Parathyroid adenoma (tissue), 2 donors: ENCODE measurements around the gene MEF2C.

Source experiments
- H2AFZ ChIP-seq: fragments of 300-600 bp; sonication (generic); one replicate; pipeline ENCODE4 v1.7.0; 2017; ENCODE audit warnings: antibody characterized with exemption, mild to moderate bottlenecking
- H3K27ac ChIP-seq: fragments of 300-600 bp; sonication (generic); one replicate; pipeline ENCODE4 v1.7.0; 2017
- H3K27me3 ChIP-seq: fragments of 300-600 bp; sonication (generic); one replicate; pipeline ENCODE4 v1.7.0; 2017; ENCODE audit warnings: low read length; ENCODE audit not compliant: control insufficient read depth, insufficient read depth
- H3K36me3 ChIP-seq: fragments of 300-600 bp; sonication (generic); one replicate; pipeline ENCODE4 v1.7.0; 2017; ENCODE audit warnings: low read length; ENCODE audit not compliant: control insufficient read depth, insufficient read depth
- H3K4me1 ChIP-seq: fragments of 300-600 bp; sonication (generic); one replicate; pipeline ENCODE4 v1.7.0; 2017; ENCODE audit warnings: control low read depth
- H3K4me2 ChIP-seq: fragments of 300-600 bp; sonication (generic); one replicate; pipeline ENCODE4 v1.7.0; 2017; ENCODE audit warnings: low read length
- H3K4me3 ChIP-seq: fragments of 300-600 bp; sonication (generic); one replicate; pipeline ENCODE4 v1.7.0; 2017; ENCODE audit warnings: low read depth, low read length
- H3K79me2 ChIP-seq: fragments of 300-600 bp; sonication (generic); one replicate; pipeline ENCODE4 v1.7.0; 2017; ENCODE audit warnings: control low read depth
- H3K9ac ChIP-seq: fragments of 300-600 bp; sonication (generic); one replicate; pipeline ENCODE4 v1.7.0; 2017; ENCODE audit warnings: mild to moderate bottlenecking
- H3K9me3 ChIP-seq: fragments of 300-600 bp; sonication (generic); one replicate; pipeline ENCODE4 v1.7.0; 2017; ENCODE audit warnings: low read length; ENCODE audit not compliant: control insufficient read depth
- TF ChIP-seq, protein P1 (sequence below): fragments of 300-600 bp; sonication (generic); IDR thresholded peaks from one replicate; pipeline ENCODE4 v1.7.0; 2017; ENCODE audit warnings: antibody characterized with exemption, mild to moderate bottlenecking
- donor health status: primary hyperparathyroidism.

Gene MEF2C

DNA sequence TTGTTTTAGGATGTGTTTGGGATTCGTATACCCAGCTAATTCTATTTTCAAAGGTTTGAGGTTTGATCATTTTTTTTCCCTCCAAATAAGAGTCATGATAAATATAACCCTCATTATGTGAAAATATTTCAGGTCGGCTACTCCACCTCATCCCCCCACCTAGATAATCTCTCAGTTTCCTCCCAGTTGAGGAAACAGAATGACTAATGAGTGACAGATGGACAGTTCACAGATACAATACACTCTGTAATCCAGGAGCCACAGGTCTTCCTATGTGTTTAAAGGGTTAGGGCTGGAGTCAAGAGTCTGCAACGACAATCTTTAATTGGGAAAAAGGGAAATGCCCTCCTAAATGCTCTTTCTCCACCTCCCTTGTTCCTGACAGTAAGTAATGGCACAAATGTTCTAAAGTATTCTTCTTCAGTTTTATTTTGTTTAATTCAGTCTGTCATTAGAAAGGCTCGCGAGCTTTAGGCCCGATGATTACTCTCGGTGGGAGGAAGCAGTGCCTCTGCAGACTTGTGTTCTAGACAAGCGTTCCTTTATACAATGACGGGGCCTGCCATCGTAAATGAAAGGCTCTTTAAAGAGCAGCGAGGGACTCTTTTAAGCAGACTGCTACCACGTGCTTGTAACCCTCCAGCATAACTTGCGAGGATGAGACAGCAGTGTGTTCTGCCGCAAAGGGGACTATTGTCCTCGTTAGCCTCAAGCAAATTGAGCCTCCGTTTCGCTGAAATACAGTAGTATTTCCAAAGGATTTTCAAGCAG is 69.0 kb downstream of the MEF2C start:
- TF ChIP-seq, protein P1, sequence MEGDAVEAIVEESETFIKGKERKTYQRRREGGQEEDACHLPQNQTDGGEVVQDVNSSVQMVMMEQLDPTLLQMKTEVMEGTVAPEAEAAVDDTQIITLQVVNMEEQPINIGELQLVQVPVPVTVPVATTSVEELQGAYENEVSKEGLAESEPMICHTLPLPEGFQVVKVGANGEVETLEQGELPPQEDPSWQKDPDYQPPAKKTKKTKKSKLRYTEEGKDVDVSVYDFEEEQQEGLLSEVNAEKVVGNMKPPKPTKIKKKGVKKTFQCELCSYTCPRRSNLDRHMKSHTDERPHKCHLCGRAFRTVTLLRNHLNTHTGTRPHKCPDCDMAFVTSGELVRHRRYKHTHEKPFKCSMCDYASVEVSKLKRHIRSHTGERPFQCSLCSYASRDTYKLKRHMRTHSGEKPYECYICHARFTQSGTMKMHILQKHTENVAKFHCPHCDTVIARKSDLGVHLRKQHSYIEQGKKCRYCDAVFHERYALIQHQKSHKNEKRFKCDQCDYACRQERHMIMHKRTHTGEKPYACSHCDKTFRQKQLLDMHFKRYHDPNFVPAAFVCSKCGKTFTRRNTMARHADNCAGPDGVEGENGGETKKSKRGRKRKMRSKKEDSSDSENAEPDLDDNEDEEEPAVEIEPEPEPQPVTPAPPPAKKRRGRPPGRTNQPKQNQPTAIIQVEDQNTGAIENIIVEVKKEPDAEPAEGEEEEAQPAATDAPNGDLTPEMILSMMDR = no peak
- H3K27ac ChIP-seq = no peak overlapping the region
- no peak overlapping the region for H3K4me3 ChIP-seq

GRCh38 chr5:88813244-88813643 is 69.7 kb downstream of the MEF2C start:
- TF ChIP-seq, protein P1 = no peak
- Histone ChIP-seq H3K79me2 (no peaks in the 10 kb centered on the region), H2AFZ (no peak overlapping the region), H3K4me2 (no peak overlapping the region), H3K36me3 (no peaks in the 10 kb centered on the region), H3K27ac (no peak overlapping the region), H3K9ac (no peak overlapping the region), H3K27me3 (no peaks in the 10 kb centered on the region), H3K9me3 (no peaks in the 10 kb centered on the region), H3K4me3 (no peak overlapping the region), H3K4me1 (no peaks in the 10 kb centered on the region)

More for the DNA sequence above, 69.0 kb downstream of the MEF2C start:
- Histone ChIP-seq H3K27me3 (no peaks in the 10 kb centered on the region), H3K9ac (no peak overlapping the region), H2AFZ (no peak overlapping the region), H3K79me2 (no peaks in the 10 kb centered on the region), H3K9me3 (no peaks in the 10 kb centered on the region), H3K36me3 (no peaks in the 10 kb centered on the region), H3K4me1 (no peaks in the 10 kb centered on the region), H3K4me2 (no peak overlapping the region)

- no peaks in the 10 kb centered on the region for H3K79me2 ChIP-seq
- H3K9ac ChIP-seq = no peak overlapping the region
- H2AFZ ChIP-seq = no peak overlapping the region
- H3K4me1 ChIP-seq = no peaks in the 10 kb centered on the region
- no peak overlapping the region for H3K27ac ChIP-seq
- H3K27me3 ChIP-seq = no peaks in the 10 kb centered on the region
- TF ChIP-seq, protein P1 = no peak
- H3K36me3 ChIP-seq = no peaks in the 10 kb centered on the region
- H3K9me3 ChIP-seq = no peaks in the 10 kb centered on the region
- H3K4me3 ChIP-seq = no peak overlapping the region
- H3K4me2 ChIP-seq = no peak overlapping the region
Measured at GRCh38 chr5:88808153-88808552, 74.8 kb downstream of the MEF2C start.

DNA sequence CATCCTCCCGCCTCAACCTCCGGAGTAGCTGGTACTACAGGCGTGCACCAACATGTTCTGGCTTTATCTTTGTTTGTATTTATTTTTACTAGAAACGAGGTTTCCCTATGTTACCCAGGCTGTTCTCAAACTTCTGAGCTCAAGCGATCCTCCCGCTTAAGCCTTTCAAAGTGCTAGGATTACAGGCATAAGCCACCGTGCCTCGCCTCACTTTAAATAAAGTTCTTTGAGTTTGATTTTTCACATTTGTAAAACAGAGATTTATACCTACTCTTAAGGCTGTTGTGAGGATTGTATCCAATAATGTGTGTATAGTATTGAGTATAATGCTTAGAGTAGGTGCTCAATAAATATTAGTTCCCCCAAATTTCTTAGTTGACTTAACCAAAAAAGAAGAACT is 75.7 kb downstream of the MEF2C start:
- TF ChIP-seq, protein P1 = no peak

GRCh38 chr5:88806338-88806737 is 76.6 kb downstream of the MEF2C start:
- TF ChIP-seq, protein P1 = no peak
- H3K27me3 ChIP-seq = no peaks in the 10 kb centered on the region
- no peak overlapping the region for H3K9ac ChIP-seq

More for the DNA sequence above, 75.7 kb downstream of the MEF2C start:
- Histone ChIP-seq H3K4me2 (no peak overlapping the region), H3K27ac (no peak overlapping the region), H3K9ac (no peak overlapping the region), H3K79me2 (no peaks in the 10 kb centered on the region), H3K36me3 (no peaks in the 10 kb centered on the region), H3K9me3 (no peaks in the 10 kb centered on the region), H3K4me3 (no peak overlapping the region), H3K4me1 (no peaks in the 10 kb centered on the region), H3K27me3 (no peaks in the 10 kb centered on the region), H2AFZ (no peak overlapping the region)

More at GRCh38 chr5:88806338-88806737, 76.6 kb downstream of the MEF2C start:
- Histone ChIP-seq H3K36me3 (no peaks in the 10 kb centered on the region), H2AFZ (no peak overlapping the region), H3K4me3 (no peak overlapping the region), H3K4me2 (no peak overlapping the region), H3K4me1 (no peaks in the 10 kb centered on the region), H3K27ac (no peak overlapping the region), H3K9me3 (no peaks in the 10 kb centered on the region), H3K79me2 (no peaks in the 10 kb centered on the region)
